ENCODE measurements around the gene GRAMD4.

DNA sequence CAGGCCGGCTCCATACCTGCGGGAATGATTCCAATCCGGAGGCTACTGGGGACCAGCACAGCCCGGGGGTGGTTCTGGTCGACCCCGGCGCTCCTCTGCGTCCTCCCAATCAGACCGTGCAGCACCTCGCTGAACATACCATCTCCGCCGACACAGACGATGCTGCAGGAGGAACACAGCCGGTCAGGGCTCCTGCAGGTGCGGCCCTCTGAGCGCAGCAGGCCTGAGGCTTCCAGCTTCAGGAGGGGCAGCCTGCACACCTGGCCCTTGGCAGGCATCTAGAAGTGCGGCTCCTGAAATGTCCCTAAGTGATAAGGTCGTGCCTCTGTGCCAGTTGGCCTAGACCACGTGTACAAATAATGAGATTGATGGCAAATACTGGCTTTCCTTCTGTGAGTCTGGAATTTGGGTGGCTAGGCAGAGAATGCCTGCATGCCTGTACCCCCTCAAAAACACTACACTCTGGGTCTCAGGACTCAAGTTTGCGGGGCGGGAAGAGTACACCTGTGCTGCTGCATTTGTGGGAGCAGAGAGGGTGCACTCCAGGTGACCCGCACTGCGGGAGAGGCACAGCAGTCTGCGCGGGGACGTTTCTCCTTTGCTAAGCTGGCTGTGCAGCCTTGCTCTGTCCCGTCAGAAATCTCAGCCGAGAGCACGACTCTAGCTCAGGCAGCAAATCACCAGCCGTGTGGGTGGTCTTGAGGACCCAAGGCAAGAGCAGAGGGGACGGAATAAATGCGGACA lies 87.8 kb downstream of the GRAMD4 start:
- TF ChIP-seq SRF (IDR thresholded peaks at IDR 0.05; ENCODE audit: low read depth in 2 of 2, low read length in 2 of 2) (no peak), POLR2AphosphoS5 (IDR thresholded peaks at IDR 0.05; ENCODE audit: low read length) (no peak), ZNF24 (IDR thresholded peaks at IDR 0.05) (no peak), CHD1 (IDR thresholded peaks at IDR 0.05; ENCODE audit: low read depth, low read length) (no peak), ZNF217 (IDR thresholded peaks at IDR 0.05) (no peak)
- TF ChIP-seq, protein P1, sequence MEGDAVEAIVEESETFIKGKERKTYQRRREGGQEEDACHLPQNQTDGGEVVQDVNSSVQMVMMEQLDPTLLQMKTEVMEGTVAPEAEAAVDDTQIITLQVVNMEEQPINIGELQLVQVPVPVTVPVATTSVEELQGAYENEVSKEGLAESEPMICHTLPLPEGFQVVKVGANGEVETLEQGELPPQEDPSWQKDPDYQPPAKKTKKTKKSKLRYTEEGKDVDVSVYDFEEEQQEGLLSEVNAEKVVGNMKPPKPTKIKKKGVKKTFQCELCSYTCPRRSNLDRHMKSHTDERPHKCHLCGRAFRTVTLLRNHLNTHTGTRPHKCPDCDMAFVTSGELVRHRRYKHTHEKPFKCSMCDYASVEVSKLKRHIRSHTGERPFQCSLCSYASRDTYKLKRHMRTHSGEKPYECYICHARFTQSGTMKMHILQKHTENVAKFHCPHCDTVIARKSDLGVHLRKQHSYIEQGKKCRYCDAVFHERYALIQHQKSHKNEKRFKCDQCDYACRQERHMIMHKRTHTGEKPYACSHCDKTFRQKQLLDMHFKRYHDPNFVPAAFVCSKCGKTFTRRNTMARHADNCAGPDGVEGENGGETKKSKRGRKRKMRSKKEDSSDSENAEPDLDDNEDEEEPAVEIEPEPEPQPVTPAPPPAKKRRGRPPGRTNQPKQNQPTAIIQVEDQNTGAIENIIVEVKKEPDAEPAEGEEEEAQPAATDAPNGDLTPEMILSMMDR (IDR thresholded peaks at IDR 0.05 in 2 of 3, conservative IDR thresholded peaks at IDR 0.05 in 1 of 3; ENCODE audit: control insufficient read depth in 2 of 3, extremely low read depth in 1 of 3, insufficient read depth in 1 of 3, low read depth in 3 of 3, low read length in 3 of 3) = no peak
